PC-3 (cell line): ENCODE measurements around the gene RBM4B. TPM values are rescaled to one million over a fixed set of nuclear protein-coding genes. Genes with fewer than 3 reads are reported as not detected.

ENCODE experiments used
- ATAC-seq: fragments of 200-7000 bp; cut with Tn5 transposase; 2 replicates; pipeline ENCODE4 v1.9.1; 2020; ENCODE audit warnings: mild to moderate bottlenecking, moderate library complexity
- BruUV-seq: library from RNA; stranded (reverse); fragments of 400-500 nt; replicated peaks from 2 replicates; lab custom pipeline; 2021; lab: Mats Ljungman, UMichigan
- CTCF ChIA-PET: fragments of 300-600 bp; sonication (Branson Sonifier 250); formaldehyde crosslinking; loops from one replicate; lab custom pipeline; 2022; ENCODE audit warnings: antibody characterized with exemption; lab: Charles Lee
- POLR2A ChIA-PET: fragments of 300-600 bp; sonication (Branson Sonifier 250); formaldehyde crosslinking; loops from one replicate; lab custom pipeline; 2022; ENCODE audit warnings: antibody characterized with exemption; ENCODE audit not compliant: unreplicated experiment; lab: Charles Lee
- DNase-seq: peaks from one replicate; pipeline ENCODE4 v3.0.0-alpha.2; 2015
- H2AFZ ChIP-seq: fragments of 300-600 bp; sonication (generic); 2 replicates; pipeline ENCODE4 v1.6.0; 2016; ENCODE audit warnings: antibody characterized with exemption, low read length
- H3F3A ChIP-seq: fragments of 300-600 bp; sonication (generic); one replicate; pipeline ENCODE4 v1.6.0; 2017; ENCODE audit warnings: antibody characterized with exemption, low read length, control low read depth, mild to moderate bottlenecking; ENCODE audit not compliant: unreplicated experiment
- H3K27ac ChIP-seq: fragments of 300-600 bp; sonication (generic); 2 replicates; pipeline ENCODE4 v1.5.1; 2016; ENCODE audit warnings: mild to moderate bottlenecking, low read length
- H3K27me3 ChIP-seq: fragments of 300-600 bp; sonication (generic); 2 replicates; pipeline ENCODE4 v1.6.1; 2016; ENCODE audit warnings: low read length, mixed read lengths
- H3K36me3 ChIP-seq: fragments of 300-600 bp; sonication (generic); 2 replicates; pipeline ENCODE4 v1.6.1; 2016; ENCODE audit warnings: low read depth, mixed run types, low read length, mixed read lengths
- H3K4me1 ChIP-seq: fragments of 300-600 bp; sonication (generic); 2 replicates; pipeline ENCODE4 v1.5.1; 2016; ENCODE audit warnings: low read length; ENCODE audit not compliant: insufficient read depth
- H3K4me2 ChIP-seq: fragments of 300-600 bp; sonication (generic); 2 replicates; pipeline ENCODE4 v1.6.0; 2016; ENCODE audit warnings: low read length
- H3K4me3 ChIP-seq: fragments of 300-600 bp; sonication (generic); 2 replicates; pipeline ENCODE4 v1.5.1; 2016; ENCODE audit warnings: mild to moderate bottlenecking, low read length, mixed read lengths
- H3K79me2 ChIP-seq: fragments of 300-600 bp; sonication (generic); 2 replicates; pipeline ENCODE4 v1.6.1; 2017; ENCODE audit warnings: low read length, mixed read lengths
- H3K9ac ChIP-seq: fragments of 300-600 bp; sonication (generic); 2 replicates; pipeline ENCODE4 v1.6.0; 2016; ENCODE audit warnings: mild to moderate bottlenecking, low read length
- H3K9me2 ChIP-seq: fragments of 300-600 bp; sonication (generic); replicated peaks from 2 replicates; pipeline ENCODE4 v1.6.1; 2016; ENCODE audit warnings: mixed run types, low read length, mixed read lengths
- H3K9me3 ChIP-seq: fragments of 300-600 bp; sonication (generic); 2 replicates; pipeline ENCODE4 v1.6.1; 2016; ENCODE audit warnings: low read length, mixed read lengths
- H4K20me1 ChIP-seq: fragments of 300-600 bp; sonication (generic); 2 replicates; pipeline ENCODE4 v1.6.1; 2016; ENCODE audit warnings: low read length, mixed read lengths
- EZH2 ChIP-seq: fragments of 300-600 bp; sonication (generic); IDR thresholded peaks from one replicate; pipeline ENCODE4 v1.6.1; 2017; ENCODE audit warnings: antibody characterized with exemption, mild to moderate bottlenecking, low read length; ENCODE audit not compliant: unreplicated experiment
- EZH2phosphoT487 ChIP-seq: fragments of 300-600 bp; sonication (generic); IDR thresholded peaks from 2 replicates; pipeline ENCODE4 v1.6.1; 2018; ENCODE audit warnings: mild to moderate bottlenecking, antibody characterized with exemption, low read length, borderline replicate concordance
- intact Hi-C: fragments of 100-400 bp; cut with micrococcal nuclease; formaldehyde crosslinking; loops from 2 replicates; pipeline ENCODE4 v1.9.0; 2023
- total RNA-seq: library from RNA; depleted of rRNA; stranded (reverse); fragments of >200 nt; gene quantifications from 2 replicates; pipeline ENCODE4 v1.2.3, GENCODE V29; 2014
- TF ChIP-seq, protein P1 (sequence below): fragments of 300-600 bp; sonication (generic); conservative IDR thresholded peaks from 2 replicates; pipeline ENCODE4 v1.5.1; 2017; ENCODE audit warnings: antibody characterized with exemption, low read depth, mild to moderate bottlenecking, low read length

RBM4B gene
- total RNA-seq, 1 experiment from 2014 or later = 40.2 TPM

DNA sequence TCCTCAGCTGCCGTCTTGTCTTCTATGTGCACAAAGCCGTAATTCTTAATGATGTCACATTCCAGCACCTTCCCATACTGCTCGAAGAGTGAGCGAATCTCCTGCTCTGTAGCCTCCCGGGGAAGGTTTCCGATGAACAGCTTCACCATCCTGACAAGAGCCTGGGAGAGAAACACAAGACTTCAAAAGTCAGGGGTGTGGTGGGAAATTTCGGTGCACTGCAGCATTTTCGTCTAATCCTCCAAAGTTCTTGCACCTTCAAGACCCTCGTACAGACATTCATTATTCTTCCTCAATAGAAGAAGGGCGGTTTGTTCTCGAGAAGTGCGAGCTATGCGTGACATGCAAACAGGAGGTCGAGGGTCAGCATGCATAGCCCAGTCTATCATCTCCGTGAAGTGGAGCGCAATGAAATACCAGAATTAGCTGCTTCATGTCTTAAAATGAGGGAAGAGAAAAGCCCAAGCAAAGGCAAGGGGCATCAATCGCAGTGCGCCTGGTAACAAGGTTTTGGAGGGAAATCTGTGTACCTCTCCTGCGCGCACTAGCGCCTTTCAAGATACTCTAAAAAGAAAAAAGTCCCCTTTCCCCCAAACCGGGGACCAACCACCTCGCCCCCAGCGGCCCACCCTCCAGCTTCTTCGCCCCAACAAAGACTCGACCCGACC is 622 bp downstream of the RBM4B start:
- no peaks in the 10 kb centered on the region for H4K20me1 ChIP-seq
- peak overlapping the region; percentile 86 for H3K27ac ChIP-seq
- H3F3A ChIP-seq = peaks cover 3% of the 10 kb centered on the region
- no peaks in the 10 kb centered on the region for H3K9me3 ChIP-seq
- peak overlapping the region; percentile 75 for H2AFZ ChIP-seq
- ATAC-seq (no peak), DNase-seq (peak; percentile 24)
- H3K4me1 ChIP-seq = peaks cover 35% of the 10 kb centered on the region
- intact Hi-C loops = no loop called here
- TF ChIP-seq, protein P1, sequence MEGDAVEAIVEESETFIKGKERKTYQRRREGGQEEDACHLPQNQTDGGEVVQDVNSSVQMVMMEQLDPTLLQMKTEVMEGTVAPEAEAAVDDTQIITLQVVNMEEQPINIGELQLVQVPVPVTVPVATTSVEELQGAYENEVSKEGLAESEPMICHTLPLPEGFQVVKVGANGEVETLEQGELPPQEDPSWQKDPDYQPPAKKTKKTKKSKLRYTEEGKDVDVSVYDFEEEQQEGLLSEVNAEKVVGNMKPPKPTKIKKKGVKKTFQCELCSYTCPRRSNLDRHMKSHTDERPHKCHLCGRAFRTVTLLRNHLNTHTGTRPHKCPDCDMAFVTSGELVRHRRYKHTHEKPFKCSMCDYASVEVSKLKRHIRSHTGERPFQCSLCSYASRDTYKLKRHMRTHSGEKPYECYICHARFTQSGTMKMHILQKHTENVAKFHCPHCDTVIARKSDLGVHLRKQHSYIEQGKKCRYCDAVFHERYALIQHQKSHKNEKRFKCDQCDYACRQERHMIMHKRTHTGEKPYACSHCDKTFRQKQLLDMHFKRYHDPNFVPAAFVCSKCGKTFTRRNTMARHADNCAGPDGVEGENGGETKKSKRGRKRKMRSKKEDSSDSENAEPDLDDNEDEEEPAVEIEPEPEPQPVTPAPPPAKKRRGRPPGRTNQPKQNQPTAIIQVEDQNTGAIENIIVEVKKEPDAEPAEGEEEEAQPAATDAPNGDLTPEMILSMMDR = no peak
- TF ChIP-seq EZH2phosphoT487 (no peak), EZH2 (no peak)
- no TSS peak for BruUV-seq
- H3K27me3 ChIP-seq = no peaks in the 10 kb centered on the region
- H3K79me2 ChIP-seq = peaks cover 53% of the 10 kb centered on the region
- H3K9me2 ChIP-seq = no peaks in the 10 kb centered on the region
- peak overlapping the region; percentile 87 for H3K9ac ChIP-seq
- peak overlapping the region; percentile 85 for H3K4me2 ChIP-seq
- peak overlapping the region; percentile 68 for H3K4me3 ChIP-seq
- H3K36me3 ChIP-seq = peaks cover 17% of the 10 kb centered on the region
- CTCF ChIA-PET = interaction anchor here (1.0 to 1.8 kb wide), 2 partner anchors 197 to 256 kb away, joined by 3 to 6 read pairs; partner anchors contain the start of gene DPP3
- POLR2A ChIA-PET = interaction anchor here (0.5 to 1.0 kb wide), 4 partner anchors 46 to 165 kb away, joined by 3 to 4 read pairs (median 3); partner anchors contain the start of gene RBM14

DNA sequence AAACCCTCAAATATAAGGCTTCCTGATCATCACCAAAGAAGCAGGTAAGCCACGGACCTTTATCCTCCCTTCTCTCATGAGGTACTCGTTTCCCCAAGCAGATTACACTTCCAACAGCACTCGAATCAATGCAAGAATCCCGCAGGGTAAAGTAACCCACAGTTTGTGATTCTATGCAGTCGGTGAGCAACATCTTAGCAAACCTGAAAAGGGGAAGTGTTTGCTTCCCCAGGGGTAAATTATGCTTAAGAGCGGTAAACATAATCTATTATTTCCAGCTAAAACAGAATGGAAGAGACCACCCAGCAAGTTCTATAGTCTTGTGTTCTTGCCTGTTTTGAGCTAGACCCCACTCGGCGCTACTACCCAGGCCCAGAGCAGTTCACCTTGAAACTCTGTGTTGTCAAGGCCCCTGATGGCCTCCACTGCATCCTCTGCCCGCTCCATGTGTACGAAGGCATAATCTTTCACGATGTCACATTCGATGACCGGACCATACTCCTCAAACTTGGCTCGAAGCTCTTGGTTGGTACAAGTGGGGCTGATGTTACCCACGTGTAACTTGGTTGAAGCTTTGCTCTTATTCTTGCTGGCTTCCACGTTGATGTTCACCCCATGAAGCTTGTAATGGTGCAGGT is 1.3 kb downstream of the RBM4B start:
- Histone ChIP-seq H3K9me2 (no peaks in the 10 kb centered on the region), H3K27me3 (no peaks in the 10 kb centered on the region), H3K36me3 (peaks cover 17% of the 10 kb centered on the region), H3F3A (peaks cover 3% of the 10 kb centered on the region), H3K4me2 (peak overlapping the region; percentile 85), H2AFZ (no peak overlapping the region), H3K9me3 (no peaks in the 10 kb centered on the region), H3K79me2 (peaks cover 60% of the 10 kb centered on the region), H3K27ac (no peak overlapping the region), H3K9ac (no peak overlapping the region), H4K20me1 (0 out of 2 replicates have a peak, but pooled peaks cover under 1% of the 10 kb centered on the region), H3K4me3 (peak overlapping the region; percentile 68), H3K4me1 (peaks cover 35% of the 10 kb centered on the region)
- no peak for ATAC-seq
- ChIA-PET POLR2A (interaction anchor here (0.5 kb wide), 1 partner anchor 46 kb away, joined by 3 read pairs; no protein-coding TSS in a partner anchor), CTCF (no interaction called here)
- no peak for DNase-seq
- TF ChIP-seq, protein P1 = no peak
- TF ChIP-seq EZH2phosphoT487 = no peak
- TF ChIP-seq EZH2 = no peak
- BruUV-seq = TSS peak; percentile 43
- intact Hi-C loops = no loop called here
